ENCODE results near the gene SPATA9.

SPATA9 gene, protein sequence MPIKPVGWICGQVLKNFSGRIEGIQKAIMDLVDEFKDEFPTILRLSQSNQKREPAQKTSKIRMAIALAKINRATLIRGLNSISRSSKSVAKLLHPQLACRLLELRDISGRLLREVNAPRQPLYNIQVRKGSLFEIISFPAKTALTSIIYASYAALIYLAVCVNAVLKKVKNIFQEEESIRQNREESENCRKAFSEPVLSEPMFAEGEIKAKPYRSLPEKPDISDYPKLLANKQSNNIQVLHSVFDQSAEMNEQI

DNA sequence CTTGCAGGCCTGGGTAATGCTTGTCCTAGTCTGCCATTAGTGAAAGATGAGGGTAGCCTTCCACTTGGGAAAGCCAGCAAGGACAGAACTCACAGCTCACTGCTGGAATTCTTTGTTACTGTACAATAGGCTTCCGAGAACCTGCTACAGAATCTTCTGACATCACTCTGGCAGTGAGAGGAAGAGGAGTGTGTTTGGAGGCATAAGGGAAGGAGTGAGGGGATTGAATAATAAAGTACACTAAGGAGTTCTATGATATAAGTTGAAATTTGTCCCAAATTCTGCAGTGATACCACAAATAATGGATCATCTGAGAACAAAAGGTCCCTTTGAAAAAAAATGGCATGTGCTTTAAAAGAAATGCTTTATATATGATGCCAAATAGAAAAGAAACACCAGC lies at the start of gene SPATA9:
TSS of gene SPATA9 (minus strand) at position 101 of the 400 bp plus-strand sequence. CDS start 137 bp downstream, outside the sequence.
- FAIRE-seq: no peak

DNA sequence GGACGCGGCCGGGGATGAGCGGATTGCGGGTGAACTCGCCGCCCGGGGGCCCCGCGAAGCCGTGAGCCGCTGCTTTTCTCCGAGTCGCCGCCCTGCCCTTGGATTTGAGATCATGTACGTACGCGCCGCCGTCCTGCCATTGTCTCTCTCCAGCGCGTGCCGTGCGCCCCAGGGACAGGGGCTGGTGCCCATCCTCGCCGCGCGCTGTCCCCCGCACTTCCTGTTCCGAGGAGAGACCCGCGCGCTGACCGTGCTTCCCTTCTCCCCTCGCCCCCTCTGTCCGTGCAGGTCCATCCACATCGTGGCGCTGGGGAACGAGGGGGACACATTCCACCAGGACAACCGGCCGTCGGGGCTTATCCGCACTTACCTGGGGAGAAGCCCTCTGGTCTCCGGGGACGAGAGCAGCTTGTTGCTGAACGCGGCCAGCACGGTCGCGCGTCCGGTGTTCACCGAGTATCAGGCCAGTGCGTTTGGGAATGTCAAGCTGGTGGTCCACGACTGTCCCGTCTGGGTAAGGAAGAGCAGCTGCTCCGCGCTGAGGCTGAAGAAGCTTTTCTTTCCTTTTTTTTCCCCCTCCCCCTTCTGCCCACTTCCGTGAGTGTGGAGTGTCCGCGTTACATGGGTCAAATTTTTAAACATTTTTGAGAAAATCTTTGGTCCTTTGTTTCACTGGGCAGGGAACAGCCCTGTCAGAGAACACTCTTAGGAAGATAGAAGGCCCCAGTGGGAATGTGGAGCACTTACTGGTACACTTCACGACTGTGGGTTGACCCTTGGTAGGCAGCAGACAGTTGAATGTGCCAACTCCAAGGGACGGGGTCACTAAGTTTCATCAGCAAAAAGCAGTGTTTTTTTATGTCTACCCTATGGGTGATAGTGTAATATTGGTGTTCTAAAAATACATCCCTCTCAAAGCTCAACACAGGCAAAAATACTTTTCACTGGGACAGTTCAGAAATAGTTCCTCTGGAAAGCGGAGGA lies 49.1 kb upstream of the SPATA9 start:
- FAIRE-seq: no peak

DNA sequence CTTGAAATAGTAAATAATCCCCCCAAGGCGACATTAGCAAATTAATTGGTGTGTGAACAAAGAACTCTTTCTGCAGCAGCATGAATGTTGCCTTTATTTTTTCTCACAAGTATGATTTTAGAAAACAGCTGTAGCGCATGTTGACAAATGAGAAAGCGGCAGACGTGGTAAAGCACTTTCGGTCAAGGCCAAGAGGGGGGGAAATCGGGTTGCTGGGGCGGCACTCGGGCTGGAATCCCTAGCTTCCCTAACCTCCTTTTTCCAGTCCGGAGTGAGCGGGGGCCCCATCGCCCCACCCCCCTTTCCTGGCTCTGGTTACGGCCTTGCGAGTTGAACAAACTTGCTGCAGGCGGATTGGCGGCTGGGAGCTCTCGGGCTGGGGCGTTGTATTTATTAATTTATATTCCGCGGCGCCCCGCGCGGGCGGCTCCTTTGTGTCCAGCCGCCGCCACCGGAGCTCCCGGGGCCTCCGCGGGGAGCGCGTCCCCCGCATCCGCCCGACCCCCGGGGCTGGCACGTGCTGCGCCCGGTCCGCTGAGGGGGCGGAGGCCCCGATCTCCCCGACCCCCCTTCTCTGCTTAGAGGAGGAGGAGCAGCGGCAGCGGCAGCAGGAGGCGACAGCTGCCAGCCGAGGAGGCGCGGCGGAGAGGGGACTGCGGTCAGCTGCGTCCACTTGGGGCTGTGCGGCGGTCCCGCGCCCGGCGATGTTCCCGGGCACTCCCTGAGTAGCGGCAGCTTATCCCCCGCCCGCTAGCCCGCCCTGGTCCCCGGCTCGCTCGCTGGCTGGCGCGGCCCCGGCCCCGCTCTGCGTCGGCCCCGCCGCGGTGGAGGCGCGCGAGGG lies 48.2 kb upstream of the SPATA9 start, which contains the start of gene RHOBTB3:
TSS of gene RHOBTB3 (plus strand) at position 607 of the 841 bp plus-strand sequence. CDS start 347 bp downstream, outside the sequence.
- FAIRE-seq: no peak

DNA sequence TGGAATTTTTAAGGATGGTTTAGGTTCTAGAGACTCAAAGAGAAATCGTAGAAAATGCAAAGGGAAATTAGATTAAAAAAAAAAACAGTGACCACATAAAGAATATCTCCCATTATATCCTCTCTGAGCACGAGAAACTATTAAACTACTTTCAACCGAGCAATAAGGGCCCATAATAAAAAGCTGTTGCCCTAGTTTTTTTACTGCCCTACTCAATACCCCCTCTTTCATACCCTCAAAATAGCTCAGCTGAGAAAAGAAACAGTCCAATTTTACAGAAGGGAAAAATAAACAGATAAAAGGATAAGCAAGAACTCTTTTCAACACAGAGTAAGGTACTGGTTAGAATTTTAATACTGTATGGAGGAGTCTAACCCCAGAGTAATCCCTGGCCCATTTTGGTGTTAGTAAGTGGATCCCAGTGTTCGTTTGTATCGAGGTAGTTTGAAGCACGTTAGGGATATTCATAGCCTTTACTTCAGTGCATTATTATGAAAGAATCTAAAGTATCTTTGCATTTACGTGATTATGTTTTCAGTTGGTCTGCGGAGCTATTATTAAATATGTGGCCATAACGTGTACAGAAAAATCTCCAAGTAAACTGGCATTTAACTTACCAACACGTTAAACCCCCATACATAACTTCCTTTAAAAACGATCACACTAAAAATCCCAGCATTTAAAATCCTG lies 47.4 kb upstream of the SPATA9 start:
- FAIRE-seq: no peak

DNA sequence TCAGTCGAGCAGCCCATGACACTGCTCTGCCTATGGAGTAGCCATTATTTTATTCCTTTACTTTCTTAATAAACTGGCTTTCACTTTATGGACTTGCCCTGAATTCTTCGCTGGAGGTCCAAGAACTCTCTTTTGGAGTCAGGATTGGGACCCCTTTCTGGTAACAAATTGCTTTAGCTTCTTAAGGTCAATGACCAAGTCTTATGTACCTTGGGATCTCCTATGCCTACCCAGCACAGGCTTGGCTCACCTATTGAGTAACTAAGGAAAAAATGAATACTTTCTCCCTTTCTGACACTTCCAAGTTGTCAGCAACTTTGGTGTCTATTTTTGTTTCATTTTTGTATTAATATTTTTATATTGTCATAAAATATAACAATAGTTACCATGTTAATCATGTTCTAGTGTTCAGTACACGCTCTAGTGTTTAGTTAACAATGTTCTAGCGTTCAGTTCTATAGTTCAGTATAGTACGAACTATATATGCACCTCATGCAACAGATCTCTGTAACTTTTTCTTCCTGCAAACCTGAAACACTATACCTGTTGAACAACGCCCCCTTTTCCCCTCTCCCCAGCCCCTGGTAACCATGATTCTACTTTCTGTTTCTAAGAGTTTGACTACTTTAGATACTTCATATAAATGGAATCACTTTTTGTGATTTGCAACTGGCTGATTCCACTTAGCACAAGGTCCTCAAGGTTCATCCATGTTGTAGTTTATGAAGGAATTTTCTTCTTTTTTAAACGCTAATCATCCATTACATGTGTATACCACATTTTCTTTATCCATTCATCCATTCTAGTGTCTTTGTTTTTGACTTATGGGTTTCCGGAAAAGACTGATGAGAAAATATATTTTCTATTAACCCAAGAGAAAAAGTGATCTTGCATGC lies 46.6 kb upstream of the SPATA9 start:
- FAIRE-seq: no peak

DNA sequence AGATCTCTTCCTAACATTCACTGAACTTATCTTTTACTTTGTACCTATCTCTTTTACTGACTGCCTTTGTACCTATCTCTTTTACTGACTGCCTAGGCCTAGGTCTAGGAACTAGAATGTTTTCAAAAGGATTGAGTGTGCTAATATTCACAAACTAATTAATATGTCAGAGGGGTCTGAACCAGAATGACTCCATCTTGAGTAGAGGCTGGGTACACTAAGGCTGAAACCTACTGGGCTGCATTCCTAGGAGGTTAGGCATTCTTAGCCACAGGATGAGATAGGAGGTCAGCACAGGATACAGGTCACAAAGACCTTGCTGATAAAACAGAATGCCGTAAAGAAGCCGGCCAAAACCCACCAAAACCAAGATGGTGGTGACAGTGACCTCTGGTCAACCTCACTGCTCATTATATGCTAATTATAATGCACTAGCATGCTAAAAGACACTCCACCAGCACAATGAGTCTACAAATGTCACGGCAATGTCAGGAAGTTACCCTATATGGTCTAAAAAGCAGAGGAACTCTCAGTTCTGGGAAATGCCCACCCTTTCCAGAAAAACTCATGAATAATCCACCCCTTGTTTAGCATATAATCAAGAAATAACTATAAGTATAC lies 45.8 kb upstream of the SPATA9 start:
- FAIRE-seq: no peak

DNA sequence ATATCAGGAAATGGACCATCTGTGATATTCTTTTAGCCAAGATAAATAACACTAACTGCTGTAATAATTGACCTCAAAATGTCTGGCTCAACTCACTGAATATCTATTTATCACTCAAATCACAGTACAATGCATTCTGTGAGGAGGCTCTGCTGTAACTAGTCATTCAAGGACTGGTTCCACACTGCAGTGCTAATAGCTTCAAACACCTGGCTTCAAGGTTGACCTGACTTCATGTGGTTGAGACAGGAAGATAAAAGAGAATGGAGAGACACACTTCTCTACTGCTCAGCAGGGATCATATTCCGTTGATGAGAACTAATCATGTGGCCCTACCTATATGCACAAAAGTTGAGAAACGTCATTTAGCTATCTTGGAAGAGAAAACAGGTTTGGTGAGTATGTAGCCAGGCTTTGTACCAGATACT lies 45.0 kb upstream of the SPATA9 start:
- no peak for FAIRE-seq

DNA sequence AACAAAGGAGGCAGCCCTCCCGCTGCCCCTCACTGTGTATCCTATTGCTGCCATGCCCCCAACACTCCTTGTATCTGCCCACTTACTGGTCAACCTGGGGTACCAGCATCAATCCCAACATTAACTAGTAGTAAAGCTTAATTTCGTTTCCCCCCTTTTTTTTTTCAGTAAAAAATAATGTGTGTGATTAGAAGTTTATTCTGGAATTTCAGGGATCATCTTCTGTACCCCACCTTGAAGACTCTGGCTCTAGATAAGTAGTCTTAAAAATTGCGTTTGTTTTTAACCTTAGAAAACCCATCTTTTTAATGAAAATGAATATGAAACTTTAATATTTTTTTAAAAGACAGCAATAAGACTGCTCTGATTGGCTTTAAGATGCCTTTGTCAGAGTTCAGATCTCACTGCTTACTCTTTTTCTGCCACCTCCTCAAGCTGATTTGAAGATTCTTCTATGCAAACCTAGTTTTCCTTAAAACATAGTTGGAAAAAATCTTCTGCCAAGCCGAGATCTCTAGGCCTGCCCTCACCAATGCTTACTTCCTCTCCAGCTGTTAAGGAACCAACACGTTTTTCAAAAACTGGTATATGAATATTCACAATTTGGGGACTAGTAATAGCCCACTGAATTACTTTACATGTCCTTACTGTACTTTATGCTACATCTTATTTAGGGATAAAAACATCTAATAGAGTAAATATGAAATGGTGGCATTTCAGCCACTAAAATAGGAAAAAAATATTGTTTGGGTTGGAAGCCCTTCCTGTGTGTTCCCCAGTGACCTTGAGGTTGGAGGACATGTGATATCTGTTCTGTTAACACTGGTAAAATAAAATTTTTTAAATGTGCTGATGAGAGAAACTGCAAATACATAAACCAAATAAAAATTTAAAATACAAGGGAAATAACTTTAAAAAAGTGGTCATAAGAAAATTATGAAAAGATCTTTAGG lies 44.3 kb upstream of the SPATA9 start:
- no peak for FAIRE-seq

DNA sequence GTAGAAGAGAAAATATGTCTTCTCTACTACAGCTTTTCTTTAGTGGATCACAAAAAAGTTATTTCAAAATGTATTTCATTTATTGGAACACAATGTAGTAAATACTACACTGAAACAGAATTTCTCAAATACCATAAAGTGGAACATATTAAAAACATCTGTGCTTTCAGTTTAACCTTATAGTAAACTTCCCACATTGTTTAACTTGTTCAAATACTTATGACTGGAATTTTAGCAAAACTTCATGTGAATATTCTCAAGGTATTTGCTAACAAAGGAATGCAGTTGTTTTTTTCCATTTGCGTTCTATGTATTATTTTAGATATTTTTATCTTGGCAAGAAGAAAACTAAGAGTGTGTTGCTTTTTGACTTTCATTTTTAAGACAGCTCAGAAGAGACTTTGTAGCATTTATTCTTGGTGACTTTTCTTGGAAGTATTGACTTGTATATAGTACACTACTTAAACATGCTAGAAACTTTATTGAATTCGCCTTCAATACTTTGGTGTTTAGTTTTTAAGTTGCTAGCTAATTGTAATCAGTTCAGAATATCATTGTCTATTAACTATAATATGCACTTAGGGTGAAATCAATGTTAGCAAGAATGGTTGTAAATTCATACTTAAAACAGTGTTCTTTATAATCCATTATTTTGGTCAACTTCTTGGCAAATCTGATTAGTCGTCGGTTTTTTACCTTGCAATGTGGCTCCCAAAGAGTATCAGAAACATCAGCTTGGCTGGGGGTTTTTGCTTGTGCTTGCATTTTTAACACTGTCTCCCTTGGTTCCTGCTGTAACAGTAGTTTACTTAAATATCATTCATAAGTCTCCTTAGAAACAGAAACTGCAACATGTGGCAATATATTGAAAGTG lies 43.4 kb upstream of the SPATA9 start:
- FAIRE-seq: no peak

DNA sequence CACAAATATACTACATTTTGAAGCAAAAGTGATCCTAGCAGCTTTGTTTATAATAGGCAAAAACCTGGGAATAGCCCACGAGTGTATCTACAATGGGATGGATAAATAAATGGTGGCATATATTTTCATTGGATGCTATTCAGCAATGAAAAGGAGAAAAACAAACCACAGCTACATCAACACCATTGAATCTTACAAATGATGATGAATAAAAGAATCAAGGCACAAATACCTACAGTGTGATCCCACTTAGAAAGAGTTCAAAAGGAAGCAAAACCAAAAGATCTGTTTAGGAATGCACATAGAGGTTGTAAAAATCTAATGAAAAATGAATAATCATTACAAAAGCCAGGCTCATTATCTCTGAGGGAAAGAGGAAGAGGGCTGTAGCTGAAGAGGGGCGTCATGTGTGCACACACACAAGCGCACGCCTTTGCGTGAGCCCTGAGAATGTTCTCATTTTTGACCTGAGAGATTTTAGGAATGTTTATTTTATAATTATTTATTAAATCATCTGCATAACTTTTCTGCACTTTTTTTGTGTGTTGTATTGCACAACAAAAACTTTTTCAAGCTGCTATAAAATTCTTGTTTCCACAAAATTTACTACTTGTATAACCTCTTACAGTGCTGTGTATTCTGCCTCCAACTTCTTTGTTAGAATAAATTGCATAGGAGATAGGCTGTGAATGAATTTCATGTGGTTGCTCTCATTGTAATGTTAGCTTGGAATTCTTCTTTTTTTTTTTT lies 42.5 kb upstream of the SPATA9 start:
- FAIRE-seq: no peak

DNA sequence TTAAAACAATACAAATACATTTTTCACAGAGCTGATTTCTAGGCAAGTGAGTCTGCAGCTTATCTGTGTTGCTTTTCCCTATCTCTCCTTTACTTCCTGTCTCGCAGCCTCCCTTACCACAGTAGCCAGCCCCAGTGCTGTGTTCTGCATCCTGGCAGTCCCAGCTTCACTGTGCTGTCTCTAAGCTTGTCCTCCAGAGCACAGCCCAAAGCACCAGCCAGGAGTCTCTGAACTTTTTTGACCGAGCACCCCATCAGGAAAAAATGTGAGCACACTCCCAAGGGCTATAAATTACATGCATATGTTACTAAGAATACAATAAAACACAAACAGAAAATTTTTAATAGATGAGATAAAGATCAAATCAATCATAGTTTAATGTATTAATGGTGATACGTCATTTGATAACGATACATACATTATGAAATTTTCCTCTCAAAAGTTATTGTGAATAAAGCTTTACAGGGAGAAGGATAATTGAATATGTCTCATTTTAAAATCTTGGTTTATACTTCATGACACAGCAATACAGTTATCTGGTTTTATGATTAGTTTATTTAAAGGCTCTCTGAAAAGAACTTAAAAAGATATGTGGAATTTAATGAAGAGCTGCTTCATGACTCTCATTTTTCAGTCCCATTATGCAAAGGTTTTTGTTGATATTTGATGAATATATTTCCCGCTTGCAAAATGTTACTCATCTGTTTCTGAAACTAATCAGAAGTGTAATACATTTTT lies 41.0 kb upstream of the SPATA9 start:
- FAIRE-seq: no peak

DNA sequence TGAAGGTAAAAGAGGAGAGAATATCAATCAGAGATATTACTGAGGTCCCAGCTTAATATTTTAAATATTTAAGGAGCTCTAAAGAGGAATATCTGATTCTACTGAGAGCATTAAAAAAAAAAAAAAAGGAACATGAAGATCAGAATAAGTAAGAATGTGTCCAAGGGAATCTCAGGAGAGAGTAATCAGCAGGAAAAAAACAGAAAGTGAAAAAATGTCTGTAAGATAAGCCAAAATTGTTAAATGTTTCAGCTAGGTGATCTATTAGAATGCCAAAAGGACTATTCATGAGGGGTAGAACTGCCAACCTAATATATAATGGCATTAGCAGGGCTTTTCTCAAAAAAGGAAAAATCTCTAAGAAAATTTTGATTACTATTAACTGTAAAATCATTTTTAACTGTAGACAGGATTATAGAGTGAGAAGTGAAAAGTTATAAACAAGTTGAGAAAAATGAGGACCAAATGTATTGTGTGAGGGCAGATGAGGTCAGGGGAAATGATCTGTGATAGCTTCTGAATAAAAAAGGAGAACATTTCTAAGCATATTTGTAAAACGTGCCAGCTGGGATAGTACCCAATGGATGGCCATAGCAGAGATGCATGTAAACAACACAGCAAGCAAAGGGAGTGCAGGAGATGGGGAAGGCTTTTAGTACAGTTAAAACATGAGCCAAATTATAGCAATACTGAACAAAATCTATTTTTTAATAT lies 38.9 kb upstream of the SPATA9 start:
- FAIRE-seq: no peak

DNA sequence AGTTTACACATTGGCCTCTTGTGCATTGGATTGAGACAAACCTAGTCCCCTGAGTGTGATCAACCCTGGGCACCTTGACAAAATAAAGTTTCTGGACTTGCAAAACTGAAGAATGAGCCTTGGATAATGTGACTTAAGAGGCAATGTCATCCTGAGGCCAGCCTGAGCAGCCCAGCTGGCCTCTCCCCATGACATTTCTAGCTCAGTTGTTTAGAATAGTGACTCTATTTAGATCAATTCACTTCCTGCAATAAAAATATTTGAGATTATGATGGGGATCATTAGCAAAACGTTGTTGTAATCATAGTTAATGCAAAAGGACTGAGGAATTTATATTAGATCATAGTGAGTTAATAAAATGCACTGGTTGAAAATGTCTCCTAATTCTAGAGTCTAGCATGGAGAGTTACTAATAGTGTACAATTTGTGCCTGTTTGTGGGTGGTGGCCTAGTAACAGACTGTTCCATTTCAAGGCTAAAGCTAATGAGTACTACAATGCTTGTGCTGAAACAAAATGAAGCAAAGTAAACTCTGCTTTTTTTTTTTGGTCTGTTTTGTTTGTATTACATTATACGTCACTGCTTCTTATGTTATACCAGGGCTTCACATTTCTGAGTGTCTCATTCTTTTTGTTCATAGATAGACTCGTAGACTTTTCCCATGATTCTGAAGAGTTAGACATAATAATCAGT lies 37.4 kb upstream of the SPATA9 start:
- FAIRE-seq: no peak

DNA sequence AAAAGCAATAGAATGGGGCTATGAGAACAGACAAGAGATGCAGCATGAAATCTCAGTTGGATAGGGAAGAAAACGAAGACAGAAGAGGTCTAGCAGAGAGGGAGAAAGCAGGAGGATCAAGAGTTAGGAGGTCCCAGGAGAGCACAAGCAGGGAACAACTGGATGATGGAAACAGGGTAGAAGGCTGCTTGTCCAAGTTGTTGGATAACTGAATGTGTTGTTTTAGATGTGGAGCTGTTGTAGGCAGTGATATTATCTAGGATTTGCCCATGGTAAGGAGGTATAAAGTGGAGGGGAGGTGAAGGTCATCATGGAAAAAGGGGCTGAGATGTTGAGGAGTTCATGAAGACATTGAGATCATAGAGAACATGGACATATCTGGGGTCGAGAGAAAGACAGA lies 35.9 kb upstream of the SPATA9 start:
- no peak for FAIRE-seq

DNA sequence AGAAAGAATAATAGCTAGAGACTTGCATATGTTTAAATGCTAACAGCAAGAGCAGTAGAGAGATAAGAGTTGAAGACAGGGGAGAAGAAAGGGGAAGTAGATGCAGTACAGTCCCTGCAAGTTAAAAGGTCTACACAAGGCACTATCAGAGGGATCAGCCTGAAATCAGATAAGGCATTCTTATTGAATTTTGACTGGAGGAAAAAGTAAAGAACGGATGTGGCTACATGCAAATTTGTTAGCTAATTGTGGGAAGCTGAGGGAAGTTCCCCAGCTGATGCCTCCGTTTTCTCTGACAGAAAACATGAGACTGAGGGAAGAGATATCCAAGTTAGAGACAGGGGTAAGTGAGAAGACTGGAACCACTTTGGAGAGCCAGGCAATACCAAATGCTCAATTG lies 35.4 kb upstream of the SPATA9 start:
- no peak for FAIRE-seq

DNA sequence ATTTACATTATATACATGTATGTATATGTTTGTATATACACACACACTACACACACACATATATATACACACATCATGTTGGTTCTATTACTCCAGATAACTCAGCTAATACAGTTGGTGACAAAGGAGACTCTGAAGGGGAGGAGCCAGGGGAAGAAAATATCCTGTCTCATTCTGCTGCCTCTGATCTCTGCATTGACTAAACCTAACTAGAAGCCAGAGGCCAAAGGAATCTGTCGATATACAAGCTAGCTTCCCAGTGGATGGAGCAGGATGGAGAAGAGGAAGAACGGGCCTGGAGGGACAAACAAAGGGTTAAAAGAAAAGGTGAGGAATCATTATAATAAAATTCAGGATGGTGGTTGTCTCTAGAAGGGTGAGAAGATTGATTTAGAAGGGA lies 34.6 kb upstream of the SPATA9 start:
- no peak for FAIRE-seq
